ENCODE data around the gene NR2F1.

NR2F1 gene

DNA sequence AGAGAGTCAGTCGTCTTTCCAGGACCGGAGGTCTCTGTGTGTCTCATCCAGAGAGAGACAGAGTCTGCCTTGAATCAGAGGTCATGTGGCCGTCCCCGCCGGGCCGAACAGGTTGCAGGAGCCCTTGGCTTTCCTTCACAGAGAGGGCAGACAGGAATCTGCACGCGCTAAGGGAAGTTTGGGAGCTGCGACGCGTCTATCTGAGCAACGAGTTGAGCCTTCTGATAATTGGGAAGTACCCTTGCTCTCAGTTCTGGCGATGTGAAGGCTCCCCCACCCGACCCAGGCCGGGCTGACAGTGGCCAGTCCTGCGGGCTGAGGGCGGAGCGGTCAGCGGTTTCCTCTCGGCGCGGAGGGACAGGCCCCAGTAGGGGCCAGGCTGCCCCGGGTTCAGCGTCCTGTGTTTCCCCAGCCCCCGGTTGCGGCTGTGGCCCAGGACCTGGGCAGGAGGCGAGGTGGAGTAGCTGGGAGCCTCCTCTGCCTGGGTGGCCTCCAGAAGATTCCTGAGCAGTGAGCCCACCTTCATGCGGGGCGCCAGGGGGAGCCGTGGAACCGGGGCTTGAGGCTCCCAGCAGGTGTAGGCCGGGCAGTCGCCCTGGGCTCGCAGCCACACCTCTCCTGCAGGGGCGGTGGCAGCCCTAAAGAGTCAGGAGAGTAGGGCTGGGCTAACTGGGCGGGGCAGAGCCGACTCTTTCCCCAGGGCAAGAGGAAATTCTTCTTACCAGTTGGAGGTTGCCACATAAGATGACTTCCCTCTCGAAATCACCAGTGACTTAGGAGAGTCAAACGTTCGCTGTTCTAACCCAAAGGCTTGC is 13.9 kb downstream of the NR2F1 start:
- TF ChIP-seq, protein P1, sequence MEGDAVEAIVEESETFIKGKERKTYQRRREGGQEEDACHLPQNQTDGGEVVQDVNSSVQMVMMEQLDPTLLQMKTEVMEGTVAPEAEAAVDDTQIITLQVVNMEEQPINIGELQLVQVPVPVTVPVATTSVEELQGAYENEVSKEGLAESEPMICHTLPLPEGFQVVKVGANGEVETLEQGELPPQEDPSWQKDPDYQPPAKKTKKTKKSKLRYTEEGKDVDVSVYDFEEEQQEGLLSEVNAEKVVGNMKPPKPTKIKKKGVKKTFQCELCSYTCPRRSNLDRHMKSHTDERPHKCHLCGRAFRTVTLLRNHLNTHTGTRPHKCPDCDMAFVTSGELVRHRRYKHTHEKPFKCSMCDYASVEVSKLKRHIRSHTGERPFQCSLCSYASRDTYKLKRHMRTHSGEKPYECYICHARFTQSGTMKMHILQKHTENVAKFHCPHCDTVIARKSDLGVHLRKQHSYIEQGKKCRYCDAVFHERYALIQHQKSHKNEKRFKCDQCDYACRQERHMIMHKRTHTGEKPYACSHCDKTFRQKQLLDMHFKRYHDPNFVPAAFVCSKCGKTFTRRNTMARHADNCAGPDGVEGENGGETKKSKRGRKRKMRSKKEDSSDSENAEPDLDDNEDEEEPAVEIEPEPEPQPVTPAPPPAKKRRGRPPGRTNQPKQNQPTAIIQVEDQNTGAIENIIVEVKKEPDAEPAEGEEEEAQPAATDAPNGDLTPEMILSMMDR (IDR thresholded peaks at IDR 0.05; ENCODE audit: extremely low read depth, insufficient read depth, missing control alignments), result peak; percentile 20
- in situ Hi-C loops (cut with MboI; ENCODE audit: low pct_unique_long_range_greater_than_20kb, low sequenced_read_pairs, unreplicated experiment), result loop anchor here (25.0 kb wide), 1 partner anchor 1240 kb away; no protein-coding TSS in a partner anchor
- DNase-seq (ENCODE audit: low spot score), result peak; percentile 57

DNA sequence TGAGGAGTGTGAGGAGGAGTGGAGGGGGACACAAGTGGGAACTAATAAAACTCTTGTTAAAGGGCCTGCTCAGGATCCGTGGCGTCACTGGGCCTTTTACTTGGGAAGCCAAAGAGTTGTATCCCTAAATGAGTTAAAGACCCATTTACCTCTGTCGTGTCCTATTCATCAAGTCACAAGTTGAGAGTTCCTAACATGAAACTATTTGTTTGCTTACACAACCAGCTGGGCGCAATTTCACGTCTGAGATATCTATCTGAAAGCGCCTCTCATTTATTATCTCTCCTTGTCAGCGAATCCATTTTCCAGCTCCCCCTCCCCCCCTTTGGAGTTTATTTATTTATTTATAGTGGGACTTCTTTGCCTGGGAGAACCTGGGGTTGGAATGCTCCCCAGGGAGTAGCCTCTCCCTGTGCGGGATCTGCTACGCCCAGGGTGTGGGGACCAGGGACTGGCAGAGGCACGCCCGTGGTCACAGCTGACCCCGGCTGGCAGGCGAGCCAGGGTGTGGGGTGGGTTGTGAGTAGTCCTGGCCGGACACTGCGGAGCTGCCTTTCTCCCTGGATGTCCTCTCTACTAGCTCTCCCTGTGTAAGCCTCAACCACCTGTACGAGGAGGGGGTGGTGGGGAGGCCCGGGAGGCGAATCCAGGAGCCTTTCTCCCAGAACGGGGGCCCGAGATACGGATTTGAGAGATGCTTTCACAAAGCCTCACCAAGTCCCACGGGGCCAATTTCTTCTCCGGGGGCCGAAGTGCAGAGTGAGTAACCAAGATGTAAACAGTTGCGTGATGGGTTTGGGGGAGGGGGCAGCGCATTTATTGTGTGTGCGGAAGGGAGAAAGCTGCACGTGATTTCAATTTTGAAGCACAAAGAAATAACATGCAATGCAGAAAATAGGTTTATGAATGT is 15.3 kb downstream of the NR2F1 start:
- no peak for DNase-seq (ENCODE audit: low spot score)
- TF ChIP-seq, protein P1 (IDR thresholded peaks at IDR 0.05; ENCODE audit: extremely low read depth, insufficient read depth, missing control alignments), result no peak
- in situ Hi-C loops (cut with MboI; ENCODE audit: low pct_unique_long_range_greater_than_20kb, low sequenced_read_pairs, unreplicated experiment), result loop anchor here (25.0 kb wide), 1 partner anchor 1239 kb away; no protein-coding TSS in a partner anchor

DNA sequence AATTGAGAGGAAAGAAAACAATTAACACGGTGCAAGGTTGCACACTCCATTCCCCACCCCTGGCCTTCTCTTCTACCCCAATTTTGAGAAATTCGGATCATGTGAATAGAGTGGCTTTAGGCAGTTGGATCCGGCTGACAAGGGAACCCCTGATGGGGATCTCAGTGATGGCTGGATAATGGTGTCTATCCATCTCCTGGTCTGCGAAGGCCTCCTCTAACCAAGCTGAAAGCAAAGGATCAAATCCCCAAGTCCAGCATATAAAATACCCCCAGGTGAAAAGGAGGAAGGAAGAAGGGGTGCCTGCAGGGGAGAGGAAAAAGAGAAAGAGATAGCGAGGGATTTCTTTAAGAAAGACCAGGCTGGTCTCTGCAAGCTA is 16.0 kb downstream of the NR2F1 start:
- in situ Hi-C loops (cut with MboI; ENCODE audit: low pct_unique_long_range_greater_than_20kb, low sequenced_read_pairs, unreplicated experiment), result loop anchor here (25.0 kb wide), 1 partner anchor 1238 kb away; no protein-coding TSS in a partner anchor
- TF ChIP-seq, protein P1 (IDR thresholded peaks at IDR 0.05; ENCODE audit: extremely low read depth, insufficient read depth, missing control alignments), result no peak
- no peak for DNase-seq (ENCODE audit: low spot score)

DNA sequence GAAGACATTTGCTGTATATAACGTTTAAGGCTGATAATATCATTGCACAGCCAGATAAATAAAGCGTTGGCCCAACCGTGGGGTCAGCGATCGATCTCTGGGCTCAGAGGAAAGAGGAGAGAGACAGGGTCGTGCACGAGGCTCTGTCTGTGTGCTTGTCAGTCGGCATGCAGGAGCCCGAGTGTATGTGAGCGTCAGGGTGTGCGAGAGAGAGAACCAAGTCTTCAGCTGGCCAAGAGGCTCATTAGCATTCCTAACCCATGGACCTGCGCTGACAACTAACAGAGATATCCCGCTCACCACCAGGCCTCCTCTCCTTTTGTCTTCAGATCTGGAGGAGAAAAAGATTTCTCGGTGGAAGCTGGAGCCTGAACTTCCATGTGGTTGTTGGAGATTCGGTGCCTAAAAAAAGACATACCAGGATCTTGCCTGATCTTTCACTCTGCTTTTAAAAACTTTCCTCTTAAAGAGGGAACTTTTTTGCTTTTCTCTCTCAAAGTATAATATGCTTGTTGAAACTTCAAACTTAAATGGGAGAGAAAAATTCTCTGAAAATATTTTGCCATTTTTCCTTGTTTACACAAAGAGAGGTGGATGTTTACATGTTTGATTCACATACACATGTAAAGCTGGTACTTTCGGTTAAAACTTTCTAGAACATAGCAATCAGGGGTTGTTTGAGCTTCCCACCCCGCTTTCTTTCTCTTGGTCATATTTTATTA is 16.5 kb downstream of the NR2F1 start:
- DNase-seq (ENCODE audit: low spot score), result no peak
- TF ChIP-seq, protein P1 (IDR thresholded peaks at IDR 0.05; ENCODE audit: extremely low read depth, insufficient read depth, missing control alignments), result no peak
- in situ Hi-C loops (cut with MboI; ENCODE audit: low pct_unique_long_range_greater_than_20kb, low sequenced_read_pairs, unreplicated experiment), result loop anchor here (25.0 kb wide), 3 partner anchors 188 to 1238 kb away; no protein-coding TSS in a partner anchor

DNA sequence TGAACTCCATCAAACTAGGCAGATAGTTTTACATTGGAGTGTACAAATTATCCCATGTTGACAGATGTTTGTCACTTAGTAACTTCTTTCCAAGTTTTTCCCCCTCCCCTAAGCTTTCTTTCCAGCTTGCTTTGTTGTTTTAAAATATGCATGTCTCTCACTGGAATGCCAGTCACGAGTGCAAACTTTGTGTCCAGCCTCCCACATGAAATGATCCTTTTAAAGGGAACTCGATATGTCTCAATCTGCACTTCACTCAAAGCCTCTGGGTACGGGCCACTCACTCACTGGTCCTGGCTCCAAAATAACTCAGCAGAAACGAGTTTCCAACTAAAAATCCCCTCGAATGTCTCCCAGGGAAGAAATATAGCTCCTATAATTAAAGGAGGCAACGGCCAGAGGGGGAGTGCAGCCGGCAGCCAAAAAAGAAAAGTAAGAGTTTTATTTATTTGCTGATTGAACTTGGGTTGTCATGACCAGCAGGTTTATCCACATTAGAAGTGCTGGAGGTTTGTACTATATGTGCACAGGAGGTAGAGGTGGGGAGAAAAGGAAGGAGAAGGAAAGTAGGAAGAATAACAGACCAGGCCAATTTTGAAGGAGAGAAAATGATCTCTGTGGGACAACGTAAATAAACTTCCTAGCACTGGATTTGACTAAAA is 17.5 kb downstream of the NR2F1 start:
- TF ChIP-seq, protein P1 (IDR thresholded peaks at IDR 0.05; ENCODE audit: extremely low read depth, insufficient read depth, missing control alignments), result no peak
- in situ Hi-C loops (cut with MboI; ENCODE audit: low pct_unique_long_range_greater_than_20kb, low sequenced_read_pairs, unreplicated experiment), result loop anchor here (25.0 kb wide), 2 partner anchors 187 to 312 kb away; no protein-coding TSS in a partner anchor
- no peak for DNase-seq (ENCODE audit: low spot score)

Measured in GM13977 (cell line).